A673 (cell line): Measurements from ENCODE around the gene CFAP100. TPM values are rescaled to one million over a fixed set of nuclear protein-coding genes. Genes with fewer than 3 reads are reported as not detected.

Experiments used
- BruUV-seq: library from RNA; stranded (reverse); fragments of 400-500 nt; replicated peaks from 2 replicates; lab custom pipeline; 2021; lab: Mats Ljungman, UMichigan
- CTCF ChIA-PET: fragments of 300-600 bp; sonication (Branson Sonifier 250); formaldehyde crosslinking; loops from one replicate; lab custom pipeline; 2022; ENCODE audit warnings: antibody characterized with exemption; lab: Charles Lee
- POLR2A ChIA-PET: fragments of 300-600 bp; sonication (Branson Sonifier 250); formaldehyde crosslinking; loops from one replicate; lab custom pipeline; 2022; ENCODE audit warnings: antibody characterized with exemption; ENCODE audit not compliant: low non-redundant PET; lab: Charles Lee
- DNase-seq: peaks from one replicate; pipeline ENCODE4 v3.0.0-alpha.2; 2015; ENCODE audit warnings: low spot score
- H3K27ac ChIP-seq: fragments of 200-600 bp; sonication (generic); 2 replicates; pipeline ENCODE4 v1.5.1; 2016; ENCODE audit warnings: mixed run types, low read depth, mild to moderate bottlenecking, mixed read lengths, antibody characterized with exemption, low read length; ENCODE audit not compliant: poor library complexity, severe bottlenecking
- H3K27me3 ChIP-seq: fragments of 200-600 bp; sonication (generic); replicated peaks from 2 replicates; pipeline ENCODE4 v1.6.1; 2017; ENCODE audit warnings: mixed run types, low read depth, mild to moderate bottlenecking, mixed read lengths, antibody characterized with exemption, low read length; ENCODE audit not compliant: insufficient read depth, poor library complexity
- H3K36me3 ChIP-seq: fragments of 200-600 bp; sonication (generic); 2 replicates; pipeline ENCODE4 v1.6.1; 2016; ENCODE audit warnings: mixed run types, mild to moderate bottlenecking, mixed read lengths, antibody characterized with exemption, low read length; ENCODE audit not compliant: insufficient read depth, poor library complexity, severe bottlenecking
- H3K4me1 ChIP-seq: fragments of 200-600 bp; sonication (generic); 2 replicates; pipeline ENCODE4 v1.6.1; 2017; ENCODE audit warnings: mixed run types, mild to moderate bottlenecking, mixed read lengths, antibody characterized with exemption, low read length; ENCODE audit not compliant: insufficient read depth, poor library complexity, severe bottlenecking
- H3K4me3 ChIP-seq: fragments of 200-600 bp; sonication (generic); 2 replicates; pipeline ENCODE4 v1.5.1; 2016; ENCODE audit warnings: low read depth, mixed run types, mild to moderate bottlenecking, mixed read lengths, low read length; ENCODE audit not compliant: poor library complexity, severe bottlenecking
- H3K9me3 ChIP-seq: fragments of 200-600 bp; sonication (generic); 2 replicates; pipeline ENCODE4 v1.6.1; 2016; ENCODE audit warnings: mixed run types, low read depth, mild to moderate bottlenecking, mixed read lengths, antibody characterized with exemption, low read length; ENCODE audit not compliant: poor library complexity, severe bottlenecking
- EZH2 ChIP-seq: fragments of 200-600 bp; sonication (generic); IDR thresholded peaks from 2 replicates; pipeline ENCODE4 v1.6.1; 2017; ENCODE audit warnings: borderline replicate concordance, low read depth, mild to moderate bottlenecking, mixed read lengths, antibody characterized with exemption, low read length; ENCODE audit not compliant: poor library complexity, severe bottlenecking
- intact Hi-C: fragments of 100-400 bp; cut with micrococcal nuclease; formaldehyde crosslinking; loops from one replicate; pipeline ENCODE4 v1.10.0; 2022; ENCODE audit not compliant: unreplicated experiment
- total RNA-seq: library from RNA; stranded (reverse); gene quantifications from 2 replicates; pipeline ENCODE4 v1.2.3, GENCODE V29; 2021
- TF ChIP-seq, protein P1 (sequence below): fragments of 300-800, 200-600 bp; sonication (generic); conservative IDR thresholded peaks from 2 replicates; pipeline ENCODE4 v1.5.1; 2017; ENCODE audit warnings: low read depth, mild to moderate bottlenecking, antibody characterized with exemption, low read length, moderate library complexity, mixed read lengths

Gene CFAP100
- total RNA-seq, 1 experiment from 2014 or later = not detected

DNA sequence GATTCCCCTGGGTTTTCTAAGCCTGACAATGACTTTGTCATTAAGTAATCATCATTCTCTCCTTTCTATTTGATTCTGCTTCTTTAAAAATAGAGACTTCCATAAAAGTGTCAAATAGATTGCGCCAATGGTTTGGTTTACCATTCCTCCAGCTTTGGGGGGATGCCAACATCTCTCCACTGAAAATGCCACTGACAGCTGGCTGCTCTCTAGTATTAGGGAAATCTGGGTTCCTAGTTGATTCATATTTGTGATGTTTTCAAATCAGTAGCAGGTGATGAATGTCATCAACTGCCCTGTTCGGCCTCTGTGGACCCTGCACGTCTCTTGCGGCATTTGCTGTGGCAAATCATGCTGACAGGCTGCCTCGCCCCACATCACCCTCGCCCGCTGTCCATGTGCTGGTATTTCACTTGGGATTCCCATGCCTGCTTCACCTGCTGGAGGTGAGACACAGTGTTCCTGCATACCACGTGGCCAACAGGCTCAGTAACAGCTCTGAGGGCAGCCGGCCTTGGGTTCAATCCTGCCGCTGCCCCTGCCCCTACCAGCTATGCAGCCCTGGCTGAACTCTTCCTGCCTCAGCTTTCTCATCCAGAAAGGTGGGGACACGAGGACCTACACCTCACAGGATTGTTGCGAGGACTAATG, 52.9 kb downstream of the CFAP100 start:
- no peak for DNase-seq
- POLR2A ChIA-PET = no interaction called here

DNA sequence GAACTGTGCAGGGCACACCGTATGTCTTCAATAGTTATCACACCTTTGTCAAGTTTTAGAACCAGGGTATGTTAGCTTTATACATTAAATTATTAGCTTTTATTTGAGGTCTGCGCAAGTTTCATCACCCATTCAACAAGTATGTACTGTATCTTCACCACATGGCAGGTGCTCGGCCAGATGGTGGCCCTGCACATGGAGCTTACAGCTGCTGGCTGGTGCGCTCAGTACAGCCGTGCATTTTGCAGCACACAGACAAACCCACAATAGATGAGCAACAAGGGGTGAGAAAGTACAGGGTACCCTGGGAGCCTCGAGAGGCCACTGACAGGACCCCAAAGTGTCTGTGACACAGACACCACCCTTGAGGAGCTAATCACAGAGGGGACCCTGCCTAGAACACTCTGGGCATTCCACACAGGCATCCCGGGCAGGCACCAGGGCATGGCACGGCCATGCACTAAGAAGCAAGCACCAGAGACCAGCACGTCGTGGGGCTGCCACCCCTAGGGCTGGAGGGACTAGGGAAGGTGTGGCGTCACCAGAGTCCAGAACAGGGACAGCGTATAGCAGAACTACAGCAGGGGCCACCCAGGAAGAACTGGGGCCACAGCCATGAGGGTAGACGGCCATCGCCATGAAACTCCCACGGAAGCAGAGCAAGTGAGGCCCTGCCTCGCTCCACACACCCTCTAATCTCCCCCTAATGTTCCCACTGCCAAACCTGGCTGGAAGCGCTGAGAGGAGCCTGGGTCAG, 53.6 kb downstream of the CFAP100 start:
- no TSS peak for BruUV-seq
- TF ChIP-seq EZH2 = no peak
- TF ChIP-seq, protein P1, sequence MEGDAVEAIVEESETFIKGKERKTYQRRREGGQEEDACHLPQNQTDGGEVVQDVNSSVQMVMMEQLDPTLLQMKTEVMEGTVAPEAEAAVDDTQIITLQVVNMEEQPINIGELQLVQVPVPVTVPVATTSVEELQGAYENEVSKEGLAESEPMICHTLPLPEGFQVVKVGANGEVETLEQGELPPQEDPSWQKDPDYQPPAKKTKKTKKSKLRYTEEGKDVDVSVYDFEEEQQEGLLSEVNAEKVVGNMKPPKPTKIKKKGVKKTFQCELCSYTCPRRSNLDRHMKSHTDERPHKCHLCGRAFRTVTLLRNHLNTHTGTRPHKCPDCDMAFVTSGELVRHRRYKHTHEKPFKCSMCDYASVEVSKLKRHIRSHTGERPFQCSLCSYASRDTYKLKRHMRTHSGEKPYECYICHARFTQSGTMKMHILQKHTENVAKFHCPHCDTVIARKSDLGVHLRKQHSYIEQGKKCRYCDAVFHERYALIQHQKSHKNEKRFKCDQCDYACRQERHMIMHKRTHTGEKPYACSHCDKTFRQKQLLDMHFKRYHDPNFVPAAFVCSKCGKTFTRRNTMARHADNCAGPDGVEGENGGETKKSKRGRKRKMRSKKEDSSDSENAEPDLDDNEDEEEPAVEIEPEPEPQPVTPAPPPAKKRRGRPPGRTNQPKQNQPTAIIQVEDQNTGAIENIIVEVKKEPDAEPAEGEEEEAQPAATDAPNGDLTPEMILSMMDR = no peak
- ChIA-PET CTCF (no interaction called here), POLR2A (no interaction called here)
- H3K9me3 ChIP-seq = no peaks in the 10 kb centered on the region
- H3K4me1 ChIP-seq = no peaks in the 10 kb centered on the region
- H3K36me3 ChIP-seq = peaks cover 40% of the 10 kb centered on the region
- H3K4me3 ChIP-seq = no peak overlapping the region
- no peak overlapping the region for H3K27ac ChIP-seq
- no peaks in the 10 kb centered on the region for H3K27me3 ChIP-seq
- DNase-seq = no peak
- intact Hi-C loops = no loop called here

More for the DNA sequence above, 52.9 kb downstream of the CFAP100 start:
- peaks cover 37% of the 10 kb centered on the region for H3K36me3 ChIP-seq
- H3K9me3 ChIP-seq = no peaks in the 10 kb centered on the region
- no peak for TF ChIP-seq EZH2
- TF ChIP-seq, protein P1 = no peak
- H3K27me3 ChIP-seq = no peaks in the 10 kb centered on the region
- intact Hi-C loops = no loop called here
- BruUV-seq = no TSS peak
- H3K4me3 ChIP-seq = no peak overlapping the region
- H3K27ac ChIP-seq = no peak overlapping the region
- CTCF ChIA-PET = no interaction called here
- H3K4me1 ChIP-seq = no peaks in the 10 kb centered on the region

DNA sequence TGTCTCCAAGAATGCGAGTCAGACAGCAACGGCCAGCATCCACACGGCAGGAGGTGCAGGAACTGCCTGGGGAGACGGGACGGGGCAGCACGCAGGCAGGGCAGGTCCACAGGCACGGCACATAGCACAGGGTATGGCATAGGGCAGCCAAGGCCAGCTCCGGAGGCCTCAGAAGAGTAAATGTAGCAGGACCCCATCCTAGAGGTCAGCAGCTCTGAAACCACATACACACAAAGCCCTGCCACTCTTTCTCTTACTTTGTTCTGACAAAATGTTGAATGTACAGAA, 54.1 kb downstream of the CFAP100 start:
- Histone ChIP-seq H3K27ac (no peak overlapping the region), H3K9me3 (no peaks in the 10 kb centered on the region), H3K4me1 (no peaks in the 10 kb centered on the region), H3K27me3 (no peaks in the 10 kb centered on the region), H3K36me3 (peaks cover 40% of the 10 kb centered on the region), H3K4me3 (no peak overlapping the region)
- POLR2A ChIA-PET = no interaction called here
- DNase-seq = no peak
- intact Hi-C loops = no loop called here
- BruUV-seq = no TSS peak
- TF ChIP-seq, protein P1 = no peak
- TF ChIP-seq EZH2 = no peak
- CTCF ChIA-PET = no interaction called here
